ENCODE results near the gene SPHK2. TPM values are rescaled to one million over a fixed set of nuclear protein-coding genes. Genes with fewer than 3 reads are reported as not detected.
"Not testable (repeated sequence)": the region's sequence is repeated elsewhere in the genome, so short reads cannot be mapped to it uniquely, and the experiment has no call there.

Gene SPHK2
- total RNA-seq, 1 donor from 2014 or later, result 6.9 TPM

DNA sequence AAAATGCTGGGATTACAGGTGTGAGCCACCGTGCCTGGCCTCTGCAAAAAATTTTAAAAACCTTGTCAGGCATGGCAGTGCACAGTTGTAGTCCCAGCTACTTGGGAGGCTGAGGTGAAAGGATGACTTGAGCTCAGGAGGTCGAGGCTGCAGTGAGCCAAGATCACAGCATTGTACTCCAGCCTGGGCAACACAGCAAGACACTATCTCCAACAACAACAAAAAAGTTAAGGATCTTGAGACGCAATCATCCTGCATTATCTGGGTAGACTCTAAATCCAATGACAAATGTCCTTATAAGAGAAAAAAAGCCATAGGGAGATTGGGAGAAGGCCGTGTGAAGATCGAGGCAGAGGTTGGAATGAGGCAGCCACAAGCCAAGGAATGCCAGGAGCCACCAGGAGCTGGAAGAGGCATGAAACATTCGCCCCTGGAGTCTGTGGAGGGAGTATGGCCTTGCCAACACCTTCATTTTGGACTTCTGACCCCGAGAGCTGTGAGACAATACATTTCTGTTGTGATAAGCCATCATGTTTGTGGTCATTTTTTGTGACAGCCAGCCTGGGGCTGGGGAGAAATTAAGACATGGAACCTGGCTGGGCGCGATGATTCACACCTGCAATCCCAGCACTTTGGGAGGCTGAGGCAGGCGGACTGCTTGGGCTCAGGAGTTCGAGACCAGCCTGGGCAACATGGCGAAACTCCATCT, 31.8 kb downstream of the SPHK2 start:
- no peak for DNase-seq (ENCODE audit: low spot score in 2 of 2)
- FAIRE-seq, result no peak

GRCh38 chr19:48651683-48652048, 32.4 kb downstream of the SPHK2 start:
- DNase-seq (ENCODE audit: low spot score in 2 of 2), result no peak
- FAIRE-seq, result no peak

DNA sequence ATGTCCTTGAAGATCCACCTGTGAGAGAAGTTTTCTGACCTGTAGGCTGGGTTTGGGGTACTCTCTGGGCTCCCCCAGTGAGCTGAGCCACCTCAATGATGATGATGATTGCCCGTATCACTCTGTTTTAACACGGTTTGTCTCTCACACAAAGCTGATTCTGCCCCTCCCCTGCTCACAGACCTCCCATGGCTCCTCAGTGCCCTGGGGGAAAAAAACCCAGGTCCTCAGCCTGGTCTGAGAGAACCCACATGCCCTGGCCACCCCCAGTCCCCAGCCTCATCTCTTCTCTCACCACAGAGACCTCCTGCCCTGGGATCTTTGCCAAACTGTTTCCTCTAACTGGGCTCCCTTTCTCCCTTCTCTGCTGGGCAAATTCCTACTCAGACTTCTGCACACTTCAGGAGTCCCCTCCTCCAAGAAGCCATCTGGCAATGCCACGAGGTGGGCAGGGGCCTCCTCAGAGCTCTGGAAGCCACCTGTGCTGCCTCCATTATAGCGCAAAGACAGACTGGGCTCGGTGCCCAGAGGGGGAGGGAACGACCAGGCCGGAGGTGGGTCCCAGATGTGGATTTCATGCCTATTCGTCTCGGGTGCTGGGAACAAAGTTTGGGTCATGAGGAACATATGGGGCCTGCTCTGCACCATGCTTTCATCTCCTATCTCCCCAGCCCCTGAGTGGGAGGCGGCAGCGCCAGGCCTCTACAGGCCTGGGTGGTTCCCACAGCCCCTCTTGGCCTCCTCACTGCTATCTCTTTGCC, 35.2 kb downstream of the SPHK2 start:
- no peak for FAIRE-seq
- no peak for DNase-seq (ENCODE audit: low spot score in 2 of 2)

DNA sequence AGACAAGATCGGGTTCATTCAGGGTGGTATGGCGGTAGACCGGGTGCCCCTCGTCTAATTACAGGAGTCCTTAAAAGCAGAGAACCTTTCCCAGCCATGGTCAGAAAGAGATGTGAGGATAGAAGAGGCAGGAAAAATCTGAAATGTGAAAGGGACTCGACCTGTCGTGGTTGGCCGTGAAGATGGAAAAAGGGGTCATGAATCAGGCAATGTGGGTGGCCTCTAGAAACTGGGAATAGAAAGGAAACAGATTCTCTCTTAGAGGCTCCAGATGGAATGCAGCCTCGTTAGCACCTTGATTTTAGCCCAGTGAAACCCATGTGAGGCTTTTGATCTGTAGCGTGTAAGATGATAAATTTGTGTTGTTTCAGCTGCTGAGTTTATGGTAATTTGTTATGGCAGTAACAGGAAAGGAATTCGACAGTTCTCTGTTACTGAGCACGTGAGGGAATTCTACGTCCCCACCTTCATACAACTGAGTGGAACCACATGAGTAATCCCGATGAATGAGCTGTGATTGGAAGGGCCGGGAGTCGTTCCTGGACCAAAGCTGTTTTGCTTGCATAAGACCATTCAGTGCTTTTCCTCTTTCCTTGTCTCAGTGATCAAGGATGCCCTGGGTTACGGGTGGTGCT, 37.7 kb downstream of the SPHK2 start:
- no peak for DNase-seq (ENCODE audit: low spot score in 2 of 2)
- no peak for FAIRE-seq

DNA sequence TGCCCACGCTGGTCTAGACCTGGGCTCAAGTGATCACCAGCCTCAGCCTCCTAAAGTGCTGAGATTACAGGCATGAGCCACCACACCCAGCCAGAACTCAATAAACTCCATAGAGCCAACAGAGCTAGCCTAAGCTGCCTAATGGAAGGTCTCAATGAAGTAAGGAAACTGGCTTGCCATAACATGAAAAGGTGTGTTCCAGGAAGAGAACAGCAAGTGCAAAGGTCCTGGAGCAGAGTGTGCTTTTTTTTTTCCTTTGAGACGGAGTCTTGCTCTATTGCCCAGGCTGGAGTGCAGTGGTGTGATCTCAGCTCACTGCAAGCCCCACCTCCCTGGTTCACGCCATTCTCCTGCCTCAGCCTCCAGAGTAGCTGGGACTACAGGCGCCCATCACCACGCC, 38.5 kb downstream of the SPHK2 start:
- not testable (repeated sequence) for FAIRE-seq; DNase-seq (ENCODE audit: low spot score in 2 of 2)

DNA sequence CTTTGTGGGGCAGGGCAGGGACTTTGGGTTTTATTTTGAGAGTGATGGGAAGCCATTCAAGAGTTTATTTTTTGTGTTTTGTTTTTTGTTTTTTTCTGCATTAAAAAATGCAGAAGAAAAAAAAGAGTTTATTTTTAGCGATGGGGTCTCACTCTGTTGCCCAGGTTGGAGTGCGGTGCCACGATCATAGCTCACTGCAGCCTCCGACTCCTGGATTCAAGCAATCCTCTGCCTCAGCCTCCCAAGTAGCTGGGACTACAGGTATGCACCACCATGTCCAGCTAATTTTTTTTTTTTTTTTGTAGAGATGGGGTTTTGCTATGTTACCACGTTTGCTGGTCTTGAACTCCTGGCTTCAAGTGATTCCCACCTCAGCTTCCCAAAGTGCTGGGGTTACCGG, 39.2 kb downstream of the SPHK2 start:
- no peak for FAIRE-seq

GRCh38 chr19:48659768-48660167, 40.5 kb downstream of the SPHK2 start:
- DNase-seq (ENCODE audit: low spot score in 2 of 2) (peak in 1 of 2 donors; percentile 29), FAIRE-seq (no peak)

More for the DNA sequence above, 39.2 kb downstream of the SPHK2 start:
- no peak for DNase-seq (ENCODE audit: low spot score in 2 of 2)

DNA sequence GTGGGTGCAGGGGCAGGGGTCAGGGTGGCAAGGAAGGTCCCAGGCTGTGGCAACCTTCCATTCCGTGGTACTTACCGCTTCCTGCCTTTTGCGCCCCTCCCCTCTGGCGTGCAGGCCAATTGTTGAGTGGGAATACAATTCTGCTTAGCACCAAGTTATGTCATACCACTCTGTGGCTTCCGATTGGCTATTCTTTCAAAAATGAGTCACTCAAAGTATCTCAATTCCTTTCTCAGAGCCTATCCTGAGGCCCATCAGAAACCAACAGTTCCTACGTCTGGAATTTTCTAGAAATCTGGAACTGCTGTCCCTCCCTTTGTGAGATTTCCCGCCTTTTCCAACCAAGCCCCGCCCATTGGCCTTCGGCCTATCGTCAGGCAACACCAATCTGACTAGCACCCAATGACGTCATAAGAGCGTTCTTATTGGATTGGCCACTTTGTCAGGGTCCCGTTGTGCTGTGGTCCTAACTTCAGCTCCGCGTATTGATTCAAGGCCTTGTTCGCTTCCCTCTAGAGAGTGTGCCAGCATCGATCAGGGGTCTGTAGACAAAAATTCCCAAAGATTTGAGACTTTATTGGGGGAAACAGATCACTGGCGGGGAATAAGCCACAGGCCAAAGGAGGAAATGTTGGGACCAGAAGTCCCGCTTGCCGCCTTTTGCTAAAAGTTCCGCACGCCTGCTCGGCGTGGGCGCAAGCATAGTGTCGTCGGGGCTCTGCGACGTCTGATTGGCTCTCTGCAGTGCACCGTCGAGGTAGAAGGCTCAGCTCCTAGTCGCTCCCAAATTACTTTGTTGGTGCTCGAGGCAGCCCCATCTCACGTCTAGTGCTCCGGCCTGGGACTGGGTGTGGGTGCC, 41.8 kb downstream of the SPHK2 start:
- DNase-seq (ENCODE audit: low spot score in 2 of 2), result peak; percentile 90 to 98
- FAIRE-seq, result no peak

DNA sequence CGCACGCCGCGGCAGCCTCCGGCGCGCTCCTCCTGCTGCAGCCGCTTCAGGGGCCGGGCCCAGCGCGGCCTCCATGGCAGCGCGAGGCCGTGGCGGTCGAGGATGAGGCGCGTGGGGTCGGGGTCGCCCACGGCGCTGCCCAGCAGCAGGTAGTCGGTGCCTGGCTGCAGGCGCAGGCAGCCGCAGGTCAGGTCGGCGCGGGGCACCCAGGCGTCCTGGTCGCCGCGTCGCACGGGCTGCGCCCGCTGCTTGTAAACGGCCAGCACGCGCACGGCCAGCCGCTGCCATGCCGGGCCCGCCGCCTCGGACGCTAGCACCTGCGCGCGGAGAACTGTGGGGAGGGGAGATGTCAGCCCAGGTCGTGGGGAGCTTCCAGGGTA, 42.4 kb downstream of the SPHK2 start:
- DNase-seq (ENCODE audit: low spot score in 2 of 2), result no peak
- no peak for FAIRE-seq

- FAIRE-seq (no peak), DNase-seq (ENCODE audit: low spot score in 2 of 2) (no peak)
These were observed 44.4 kb downstream of the SPHK2 start for GRCh38 chr19:48663667-48664066.

GRCh38 chr19:48664476-48664875, 45.2 kb downstream of the SPHK2 start:
- no peak for DNase-seq (ENCODE audit: low spot score in 2 of 2)
- no peak for FAIRE-seq

GRCh38 chr19:48665786-48666185, 46.5 kb downstream of the SPHK2 start:
- no peak for FAIRE-seq

DNA sequence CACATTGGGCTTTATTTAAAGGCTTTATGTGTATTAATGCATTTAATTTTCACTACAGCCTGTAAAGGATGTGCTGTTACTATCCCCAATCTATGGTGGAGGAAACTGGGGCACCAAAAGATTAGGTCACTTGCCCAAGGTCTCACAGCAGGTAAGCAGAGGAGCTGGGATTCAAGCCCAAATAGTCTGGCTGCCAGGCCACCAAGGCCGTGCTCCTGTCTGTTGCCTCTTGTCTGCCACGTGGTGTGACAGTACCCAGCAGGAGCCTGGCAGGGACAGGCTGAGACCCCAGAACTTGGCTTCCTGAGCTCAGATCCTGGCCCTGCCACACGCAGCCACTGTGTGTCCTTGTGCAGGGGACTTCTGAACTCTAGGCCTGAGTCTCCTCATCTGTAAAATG, 49.0 kb downstream of the SPHK2 start:
- DNase-seq (ENCODE audit: low spot score in 2 of 2) (no peak), FAIRE-seq (no peak)

More at GRCh38 chr19:48665786-48666185, 46.5 kb downstream of the SPHK2 start:
- DNase-seq (ENCODE audit: low spot score in 2 of 2), result no peak

GRCh38 chr19:48668761-48669160, 49.5 kb downstream of the SPHK2 start:
- no peak for DNase-seq (ENCODE audit: low spot score in 2 of 2)
- FAIRE-seq, result no peak

- DNase-seq (ENCODE audit: low spot score in 2 of 2) (no peak), FAIRE-seq (no peak)
These were observed 50.8 kb downstream of the SPHK2 start for GRCh38 chr19:48669903-48670668.

- FAIRE-seq (no peak), DNase-seq (ENCODE audit: low spot score in 2 of 2) (peak in 1 of 2 donors; percentile 22)
These were observed 51.6 kb downstream of the SPHK2 start for GRCh38 chr19:48670699-48671445.

- peak in 1 of 2 donors; percentile 22 for DNase-seq (ENCODE audit: low spot score in 2 of 2)
- no peak for FAIRE-seq
These were observed 52.2 kb downstream of the SPHK2 start for GRCh38 chr19:48671446-48671995.

- FAIRE-seq, result no peak
These were observed 53.7 kb downstream of the SPHK2 start, which contains the start of gene NTN5 for GRCh38 chr19:48672994-48673393. TSS of gene NTN5 (minus strand) at chr19:48673017. CDS start at chr19:48670986, 2,031 bp downstream.

More at GRCh38 chr19:48672994-48673393, 53.7 kb downstream of the SPHK2 start, which contains the start of gene NTN5:
- no peak for DNase-seq (ENCODE audit: low spot score in 2 of 2)

Measured in frontal cortex (tissue), 4 donors.